ENCODE measurements around the gene ARL14. TPM values are rescaled to one million over a fixed set of nuclear protein-coding genes. Genes with fewer than 3 reads are reported as not detected.

ARL14 gene
- total RNA-seq, result not detected in 2 replicates
- long read RNA-seq, result 0 reads

- no peaks in the 10 kb centered on the region for H3K27me3 Mint-ChIP-seq (ENCODE audit: low read depth)
Observed at GRCh38 chr3:160676547-160677303, at the start of gene ARL14. TSS of gene ARL14 (plus strand) at chr3:160677160. CDS start at chr3:160677347, 187 bp downstream.

GRCh38 chr3:160629491-160629890 is 47.5 kb upstream of the ARL14 start:
- Mint-ChIP-seq H3K4me3 (no peak overlapping the region), H3K36me3 (ENCODE audit: low read depth) (no peaks in the 10 kb centered on the region)

More at GRCh38 chr3:160676547-160677303, at the start of gene ARL14:
- Mint-ChIP-seq H3K4me1 (no peaks in the 10 kb centered on the region), H3K36me3 (ENCODE audit: low read depth) (no peaks in the 10 kb centered on the region), H3K27ac (ENCODE audit: unreplicated experiment) (no peak within 1 kb of the TSS), H3K9me3 (no peaks in the 10 kb centered on the region), H3K4me3 (no peak within 1 kb of the TSS)
- no peak for DNase-seq (ENCODE audit: low read depth, low spot score)
- no peak for TF ChIP-seq CTCF (conservative IDR thresholded peaks at IDR 0.05)

GRCh38 chr3:160633361-160634083 is 43.4 kb upstream of the ARL14 start:
- no peak for TF ChIP-seq CTCF (conservative IDR thresholded peaks at IDR 0.05)
- Mint-ChIP-seq H3K4me1 (no peaks in the 10 kb centered on the region), H3K27ac (ENCODE audit: unreplicated experiment) (no peak overlapping the region), H3K36me3 (ENCODE audit: low read depth) (no peaks in the 10 kb centered on the region), H3K9me3 (no peaks in the 10 kb centered on the region), H3K27me3 (ENCODE audit: low read depth) (no peaks in the 10 kb centered on the region), H3K4me3 (no peak overlapping the region)
- DNase-seq (ENCODE audit: low read depth, low spot score), result no peak

More at GRCh38 chr3:160629491-160629890, 47.5 kb upstream of the ARL14 start:
- no peak for DNase-seq (ENCODE audit: low read depth, low spot score)
- no peaks in the 10 kb centered on the region for H3K27me3 Mint-ChIP-seq (ENCODE audit: low read depth)
- no peaks in the 10 kb centered on the region for H3K4me1 Mint-ChIP-seq
- no peaks in the 10 kb centered on the region for H3K9me3 Mint-ChIP-seq
- no peak overlapping the region for H3K27ac Mint-ChIP-seq (ENCODE audit: unreplicated experiment)
- no peak for TF ChIP-seq CTCF (conservative IDR thresholded peaks at IDR 0.05)

GRCh38 chr3:160635213-160635612 is 41.7 kb upstream of the ARL14 start:
- Mint-ChIP-seq H3K4me1 (no peaks in the 10 kb centered on the region), H3K36me3 (ENCODE audit: low read depth) (no peaks in the 10 kb centered on the region), H3K9me3 (no peaks in the 10 kb centered on the region), H3K27me3 (ENCODE audit: low read depth) (no peaks in the 10 kb centered on the region), H3K4me3 (no peak overlapping the region), H3K27ac (ENCODE audit: unreplicated experiment) (no peak overlapping the region)
- no peak for TF ChIP-seq CTCF (conservative IDR thresholded peaks at IDR 0.05)
- no peak for DNase-seq (ENCODE audit: low read depth, low spot score)

- Mint-ChIP-seq H3K27ac (ENCODE audit: unreplicated experiment) (no peak overlapping the region), H3K36me3 (ENCODE audit: low read depth) (no peaks in the 10 kb centered on the region), H3K9me3 (no peaks in the 10 kb centered on the region), H3K27me3 (ENCODE audit: low read depth) (no peaks in the 10 kb centered on the region), H3K4me1 (peaks cover 4% of the 10 kb centered on the region), H3K4me3 (no peak overlapping the region)
- TF ChIP-seq CTCF (conservative IDR thresholded peaks at IDR 0.05), result no peak
- no peak for DNase-seq (ENCODE audit: low read depth, low spot score)
Observed at GRCh38 chr3:160637086-160637485, 39.9 kb upstream of the ARL14 start.
